Fibroblast of lung (primary cell): Measurements from ENCODE around the gene CNTN4. TPM values are rescaled to one million over a fixed set of nuclear protein-coding genes. Genes with fewer than 3 reads are reported as not detected.

Experiments
- DNase-seq, 2 donors: peaks; one replicate each; pipeline versions ENCODE4 v3.0.0 to v3.0.0-alpha.2; 2010; ENCODE audit warnings: low read depth in 2 of 2
- H2AFZ ChIP-seq: 2 replicates; pipeline ENCODE4 v1.5.1; 2012; ENCODE audit warnings: low read length, control low read depth, inconsistent platforms
- H3K27ac ChIP-seq: 2 replicates; pipeline ENCODE4 v1.5.1; 2011; ENCODE audit warnings: low read length, control low read depth; ENCODE audit not compliant: insufficient read depth
- H3K27me3 ChIP-seq: 2 replicates; pipeline ENCODE4 v1.5.1; 2011; ENCODE audit warnings: mild to moderate bottlenecking, low read length; ENCODE audit not compliant: control insufficient read depth, insufficient read depth
- H3K36me3 ChIP-seq: 2 replicates; pipeline ENCODE4 v1.5.1; 2011; ENCODE audit warnings: low read length; ENCODE audit not compliant: control insufficient read depth, insufficient read depth
- H3K4me1 ChIP-seq: 2 replicates; pipeline ENCODE4 v1.5.1; 2011; ENCODE audit warnings: low read length; ENCODE audit not compliant: control insufficient read depth, insufficient read depth; ENCODE audit errors: extremely low read depth
- H3K4me2 ChIP-seq: 2 replicates; pipeline ENCODE4 v1.5.1; 2011; ENCODE audit warnings: low read length, control low read depth; ENCODE audit not compliant: insufficient read depth; ENCODE audit errors: extremely low read depth
- H3K4me3 ChIP-seq, 4 experiments: fragments of 200-600 bp in 1 of 4; sonication (generic) in 1 of 4; replicated peaks in 1 of 4; 2 replicates each; pipeline ENCODE4 v1.5.1; 2011 to 2016; ENCODE audit warnings: low read length in 4 of 4, low read depth in 3 of 4, mild to moderate bottlenecking in 3 of 4, control low read depth in 2 of 4, inconsistent platforms in 1 of 4, mixed read lengths in 1 of 4; ENCODE audit not compliant: insufficient read depth in 1 of 4; ENCODE audit errors: control extremely low read depth in 1 of 4
- H3K79me2 ChIP-seq: 2 replicates; pipeline ENCODE4 v1.5.1; 2012; ENCODE audit warnings: mild to moderate bottlenecking, low read length, inconsistent platforms; ENCODE audit not compliant: control insufficient read depth, insufficient read depth
- H3K9ac ChIP-seq: 2 replicates; pipeline ENCODE4 v1.5.1; 2011; ENCODE audit warnings: mild to moderate bottlenecking, low read length, control low read depth; ENCODE audit not compliant: insufficient read depth
- H3K9me3 ChIP-seq: 2 replicates; pipeline ENCODE4 v1.5.1; 2012; ENCODE audit warnings: low read depth, low read length; ENCODE audit not compliant: control insufficient read depth, insufficient read depth
- H4K20me1 ChIP-seq: 2 replicates; pipeline ENCODE4 v1.5.1; 2011; ENCODE audit warnings: low read length; ENCODE audit not compliant: control insufficient read depth, insufficient read depth; ENCODE audit errors: extremely low read depth
- CTCF ChIP-seq, 2 donors: IDR thresholded peaks in 1 of 2; conservative IDR thresholded peaks in 1 of 2; 1 replicate in 1 of 2; 2 replicates in 1 of 2; pipeline ENCODE4 v1.5.1; 2011 to 2012; ENCODE audit warnings: low read length in 2 of 2, control low read depth in 1 of 2, inconsistent platforms in 1 of 2, low read depth in 1 of 2, mild to moderate bottlenecking in 1 of 2
- EZH2 ChIP-seq: IDR thresholded peaks from 2 replicates; pipeline ENCODE4 v1.5.1; 2012; ENCODE audit warnings: low read length, control low read depth, mild to moderate bottlenecking; ENCODE audit errors: missing control alignments
- polyA plus RNA-seq, 2 donors: library from polyadenylated mRNA; depleted of rRNA in 1 of 2; stranded (reverse) in 1 of 2; unstranded in 1 of 2; fragments of >200 nt; gene quantifications; 2 replicates each; pipeline ENCODE4 v1.2.1, GENCODE V29; 2011 to 2012; ENCODE audit warnings: missing spikeins in 1 of 2
- total RNA-seq: library from RNA; depleted of rRNA; stranded (reverse); fragments of >200 nt; gene quantifications from 2 replicates; pipeline ENCODE4 v1.2.1, GENCODE V29; 2014

CNTN4 gene
- total and polyA plus RNA-seq, 2 donors (not counting 1 experiment from before 2014, with no cell fraction given): 0.17 to 0.69 TPM

- H3K4me3 ChIP-seq: no peak overlapping the region
- no peak overlapping the region for H3K4me2 ChIP-seq
- no peak overlapping the region for H3K9ac ChIP-seq
- no peak overlapping the region for H2AFZ ChIP-seq
- H3K79me2 ChIP-seq: no peaks in the 10 kb centered on the region
- TF ChIP-seq EZH2: no peak
- TF ChIP-seq CTCF (conservative IDR thresholded peaks at IDR 0.05 in 1 of 2, IDR thresholded peaks at IDR 0.05 in 1 of 2; ENCODE audit: low read depth in 1 of 2, low read length in 2 of 2): no peak
- DNase-seq: no peak
- H4K20me1 ChIP-seq: no peaks in the 10 kb centered on the region
- no peak overlapping the region for H3K27ac ChIP-seq
- H3K36me3 ChIP-seq: no peaks in the 10 kb centered on the region
- no peaks in the 10 kb centered on the region for H3K4me1 ChIP-seq
- H3K27me3 ChIP-seq: no peaks in the 10 kb centered on the region
- H3K9me3 ChIP-seq: no peaks in the 10 kb centered on the region
Measured at GRCh38 chr3:2727610-2728318, 629.1 kb downstream of the CNTN4 start.

- DNase-seq: no peak
- Histone ChIP-seq H3K4me1 (no peaks in the 10 kb centered on the region), H2AFZ (no peak overlapping the region), H3K9me3 (no peaks in the 10 kb centered on the region), H3K27me3 (no peaks in the 10 kb centered on the region), H3K4me2 (no peak overlapping the region), H3K79me2 (no peaks in the 10 kb centered on the region), H3K27ac (no peak overlapping the region), H3K9ac (no peak overlapping the region), H3K36me3 (no peaks in the 10 kb centered on the region), H3K4me3 (no peak overlapping the region), H4K20me1 (no peaks in the 10 kb centered on the region)
- TF ChIP-seq CTCF (conservative IDR thresholded peaks at IDR 0.05 in 1 of 2, IDR thresholded peaks at IDR 0.05 in 1 of 2; ENCODE audit: low read depth in 1 of 2, low read length in 2 of 2) (no peak), EZH2 (no peak)
Measured at GRCh38 chr3:2731843-2732242, 633.2 kb downstream of the CNTN4 start.

- Histone ChIP-seq H3K79me2 (no peaks in the 10 kb centered on the region), H3K4me3 (no peak overlapping the region), H3K27ac (no peak overlapping the region), H2AFZ (no peak overlapping the region), H3K27me3 (no peaks in the 10 kb centered on the region), H3K4me1 (no peaks in the 10 kb centered on the region), H3K9me3 (no peaks in the 10 kb centered on the region), H3K9ac (no peak overlapping the region), H3K36me3 (no peaks in the 10 kb centered on the region), H4K20me1 (no peaks in the 10 kb centered on the region), H3K4me2 (no peak overlapping the region)
- DNase-seq: no peak
- TF ChIP-seq CTCF (conservative IDR thresholded peaks at IDR 0.05 in 1 of 2, IDR thresholded peaks at IDR 0.05 in 1 of 2; ENCODE audit: low read depth in 1 of 2, low read length in 2 of 2) (no peak), EZH2 (no peak)
Measured at GRCh38 chr3:2735392-2735894, 636.8 kb downstream of the CNTN4 start.
